ENCODE results near the gene PPP2R5C.

DNA sequence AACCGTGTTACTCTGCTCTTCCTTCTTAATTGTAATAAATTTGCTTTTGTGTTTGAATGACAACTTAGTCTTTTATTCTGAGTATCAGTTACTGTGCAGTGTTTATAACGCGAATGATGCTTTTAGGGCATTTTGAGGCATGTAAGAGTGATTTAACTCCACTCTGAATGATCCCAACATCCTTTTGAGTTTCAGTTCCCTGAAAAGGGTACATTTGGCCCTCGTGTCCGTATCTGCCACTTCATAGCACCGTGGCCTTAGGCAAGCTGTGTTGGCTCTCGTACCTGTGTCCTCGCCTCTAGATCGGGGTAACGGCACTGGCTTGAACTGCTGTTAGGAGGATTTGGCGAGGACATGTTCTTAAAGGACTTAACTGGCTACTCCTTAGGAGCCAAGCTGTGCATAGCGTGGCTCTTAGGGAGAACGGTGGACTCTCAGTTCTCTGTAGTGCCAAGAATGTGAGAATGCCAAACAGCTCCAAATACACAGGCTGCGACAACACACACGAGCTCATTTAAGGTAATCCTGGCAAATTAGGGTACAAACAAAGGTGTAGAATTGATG lies 92.0 kb downstream of the PPP2R5C start:
- TF ChIP-seq SPI1 (IDR thresholded peaks at IDR 0.05; ENCODE audit: borderline replicate concordance, low read depth, low read length) (no peak), SP2 (IDR thresholded peaks at IDR 0.05; ENCODE audit: extremely low read depth, low read depth, low read length, poor library complexity, severe bottlenecking) (no peak), MAX (CRISPR knock-in tag; IDR thresholded peaks at IDR 0.05) (no peak)
